Neural cell (in vitro differentiated cells): ENCODE data around the gene CASZ1. TPM values are rescaled to one million over a fixed set of nuclear protein-coding genes. Genes with fewer than 3 reads are reported as not detected.

Source experiments
- H2AFZ ChIP-seq: fragments of 200-600, 300-800 bp; sonication (generic), shearing (Covaris generic); 2 replicates; pipeline ENCODE4 v1.6.0; 2014; ENCODE audit warnings: low read depth, mild to moderate bottlenecking, antibody characterized with exemption, low read length, moderate library complexity
- H3F3A ChIP-seq: fragments of 200-600 bp; shearing (Covaris generic); 2 replicates; pipeline ENCODE4 v1.6.1; 2016; ENCODE audit warnings: mild to moderate bottlenecking, moderate library complexity, mixed read lengths, antibody characterized with exemption, low read length; ENCODE audit not compliant: insufficient read depth, poor library complexity, severe bottlenecking
- H3K27ac ChIP-seq: fragments of 200-600, 300-800 bp; sonication (generic), shearing (Covaris generic); 2 replicates; pipeline ENCODE4 v1.5.1; 2014; ENCODE audit warnings: mild to moderate bottlenecking, low read length, moderate library complexity
- H3K27me3 ChIP-seq: fragments of 300-800, 200-600 bp; sonication (generic), shearing (Covaris generic); 2 replicates; pipeline ENCODE4 v1.6.0; 2014; ENCODE audit warnings: mild to moderate bottlenecking, low read depth, low read length, moderate library complexity; ENCODE audit not compliant: insufficient read depth
- H3K36me3 ChIP-seq: fragments of 300-800, 200-600 bp; sonication (generic), shearing (Covaris generic); 2 replicates; pipeline ENCODE4 v1.5.1; 2014; ENCODE audit warnings: mild to moderate bottlenecking, antibody characterized with exemption, low read length, moderate library complexity; ENCODE audit not compliant: insufficient read depth
- H3K4me2 ChIP-seq: fragments of 300-800, 200-600 bp; sonication (generic), shearing (Covaris generic); 2 replicates; pipeline ENCODE4 v1.6.0; 2014; ENCODE audit warnings: mild to moderate bottlenecking, low read length
- H3K4me3 ChIP-seq: fragments of 300-800, 200-600 bp; sonication (generic), shearing (Covaris generic); 2 replicates; pipeline ENCODE4 v1.5.1; 2014; ENCODE audit warnings: mild to moderate bottlenecking, low read length, moderate library complexity
- H3K79me2 ChIP-seq: fragments of 200-600 bp; shearing (Covaris generic); replicated peaks from 2 replicates; pipeline ENCODE4 v1.6.0; 2014; ENCODE audit warnings: mild to moderate bottlenecking, low read length, moderate library complexity; ENCODE audit not compliant: insufficient read depth
- H3K9ac ChIP-seq: fragments of 300-800, 200-600 bp; sonication (generic), shearing (Covaris generic); 2 replicates; pipeline ENCODE4 v1.6.1; 2016; ENCODE audit warnings: mild to moderate bottlenecking, low read length, mixed read lengths
- H3K9me2 ChIP-seq: fragments of 200-600 bp; shearing (Covaris generic); 2 replicates; pipeline ENCODE4 v1.6.1; 2016; ENCODE audit warnings: mild to moderate bottlenecking, low read length, mixed read lengths; ENCODE audit not compliant: insufficient read depth
- H3K9me3 ChIP-seq: fragments of 200-600, 300-800 bp; sonication (generic), shearing (Covaris generic); 2 replicates; pipeline ENCODE4 v1.6.1; 2016; ENCODE audit warnings: mild to moderate bottlenecking, mixed run types, low read length, moderate library complexity, mixed read lengths
- H4K20me1 ChIP-seq: fragments of 200-600 bp; shearing (Covaris generic); 2 replicates; pipeline ENCODE4 v1.6.1; 2016; ENCODE audit warnings: mild to moderate bottlenecking, mixed run types; ENCODE audit not compliant: insufficient read depth
- EZH2 ChIP-seq: fragments of 200-600, 300-800 bp; shearing (Covaris generic), sonication (generic); IDR thresholded peaks from 2 replicates; pipeline ENCODE4 v1.6.1; 2014; ENCODE audit warnings: antibody characterized with exemption, low read length, borderline replicate concordance, mild to moderate bottlenecking; ENCODE audit not compliant: insufficient read depth, poor library complexity, severe bottlenecking
- MXI1 ChIP-seq: fragments of 450-650 bp; conservative IDR thresholded peaks from 2 replicates; pipeline ENCODE4 v1.6.1; 2014; ENCODE audit warnings: antibody characterized with exemption, mild to moderate bottlenecking; ENCODE audit not compliant: poor library complexity, severe bottlenecking
- POLR2AphosphoS5 ChIP-seq: IDR thresholded peaks from 2 replicates; pipeline ENCODE4 v1.6.1; 2012
- RAD21 ChIP-seq: fragments of 450-650 bp; conservative IDR thresholded peaks from 2 replicates; pipeline ENCODE4 v1.6.1; 2014; ENCODE audit warnings: antibody characterized with exemption, mild to moderate bottlenecking, moderate library complexity
- SMC3 ChIP-seq: fragments of 450-650 bp; conservative IDR thresholded peaks from 2 replicates; pipeline ENCODE4 v1.6.1; 2014; ENCODE audit warnings: antibody characterized with exemption, mild to moderate bottlenecking, moderate library complexity; ENCODE audit not compliant: poor library complexity
- TAF1 ChIP-seq: IDR thresholded peaks from 2 replicates; pipeline ENCODE4 v1.6.1; 2012; ENCODE audit warnings: low read depth
- polyA plus RNA-seq: library from polyadenylated mRNA; depleted of rRNA; stranded (reverse); fragments of >200 nt; gene quantifications from 2 replicates; pipeline ENCODE4 v1.2.3, GENCODE V29; 2014
- TF ChIP-seq, protein P1 (sequence below): fragments of 450-650 bp; IDR thresholded peaks from 2 replicates; pipeline ENCODE4 v1.5.1; 2014; ENCODE audit warnings: antibody characterized with exemption, mild to moderate bottlenecking, moderate library complexity; ENCODE audit not compliant: poor library complexity, severe bottlenecking
- TF ChIP-seq, protein P2 (sequence below): IDR thresholded peaks from 2 replicates; pipeline ENCODE4 v1.6.1; 2012; ENCODE audit warnings: borderline replicate concordance

CASZ1 gene
- polyA plus RNA-seq, 1 donor from 2014 or later, result 0.27 TPM

DNA sequence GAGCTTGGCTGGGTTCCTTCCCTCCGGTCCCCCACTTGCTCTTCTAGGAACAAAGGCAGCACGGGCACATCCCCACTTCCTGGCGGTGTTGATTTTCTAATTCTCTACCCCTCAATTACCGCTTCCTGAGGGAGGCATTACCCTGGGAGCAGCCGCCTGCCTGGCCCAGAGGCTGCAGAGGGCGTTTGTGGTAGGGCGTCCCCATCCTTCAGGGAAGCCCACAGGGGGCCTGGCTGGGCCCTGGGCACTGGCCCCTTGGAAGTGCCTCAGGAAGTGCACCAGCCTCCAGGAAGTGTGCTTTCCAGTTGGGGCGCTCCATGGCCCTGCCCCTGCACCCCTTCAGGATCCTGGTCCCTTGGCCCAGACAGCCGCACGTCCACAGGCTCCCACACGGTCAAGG, 42.1 kb upstream of the CASZ1 start:
- Histone ChIP-seq H3K27me3 (peaks cover 4% of the 10 kb centered on the region), H3F3A (no peaks in the 10 kb centered on the region), H2AFZ (no peak overlapping the region), H3K9ac (no peak overlapping the region), H3K4me2 (no peak overlapping the region), H3K9me3 (no peaks in the 10 kb centered on the region), H3K79me2 (no peaks in the 10 kb centered on the region), H3K9me2 (no peaks in the 10 kb centered on the region), H4K20me1 (no peaks in the 10 kb centered on the region), H3K27ac (no peak overlapping the region), H3K36me3 (no peaks in the 10 kb centered on the region), H3K4me3 (no peak overlapping the region)
- TF ChIP-seq POLR2AphosphoS5, result no peak
- TF ChIP-seq, protein P1, sequence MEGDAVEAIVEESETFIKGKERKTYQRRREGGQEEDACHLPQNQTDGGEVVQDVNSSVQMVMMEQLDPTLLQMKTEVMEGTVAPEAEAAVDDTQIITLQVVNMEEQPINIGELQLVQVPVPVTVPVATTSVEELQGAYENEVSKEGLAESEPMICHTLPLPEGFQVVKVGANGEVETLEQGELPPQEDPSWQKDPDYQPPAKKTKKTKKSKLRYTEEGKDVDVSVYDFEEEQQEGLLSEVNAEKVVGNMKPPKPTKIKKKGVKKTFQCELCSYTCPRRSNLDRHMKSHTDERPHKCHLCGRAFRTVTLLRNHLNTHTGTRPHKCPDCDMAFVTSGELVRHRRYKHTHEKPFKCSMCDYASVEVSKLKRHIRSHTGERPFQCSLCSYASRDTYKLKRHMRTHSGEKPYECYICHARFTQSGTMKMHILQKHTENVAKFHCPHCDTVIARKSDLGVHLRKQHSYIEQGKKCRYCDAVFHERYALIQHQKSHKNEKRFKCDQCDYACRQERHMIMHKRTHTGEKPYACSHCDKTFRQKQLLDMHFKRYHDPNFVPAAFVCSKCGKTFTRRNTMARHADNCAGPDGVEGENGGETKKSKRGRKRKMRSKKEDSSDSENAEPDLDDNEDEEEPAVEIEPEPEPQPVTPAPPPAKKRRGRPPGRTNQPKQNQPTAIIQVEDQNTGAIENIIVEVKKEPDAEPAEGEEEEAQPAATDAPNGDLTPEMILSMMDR, result no peak
- TF ChIP-seq RAD21, result no peak
- TF ChIP-seq EZH2, result no peak

DNA sequence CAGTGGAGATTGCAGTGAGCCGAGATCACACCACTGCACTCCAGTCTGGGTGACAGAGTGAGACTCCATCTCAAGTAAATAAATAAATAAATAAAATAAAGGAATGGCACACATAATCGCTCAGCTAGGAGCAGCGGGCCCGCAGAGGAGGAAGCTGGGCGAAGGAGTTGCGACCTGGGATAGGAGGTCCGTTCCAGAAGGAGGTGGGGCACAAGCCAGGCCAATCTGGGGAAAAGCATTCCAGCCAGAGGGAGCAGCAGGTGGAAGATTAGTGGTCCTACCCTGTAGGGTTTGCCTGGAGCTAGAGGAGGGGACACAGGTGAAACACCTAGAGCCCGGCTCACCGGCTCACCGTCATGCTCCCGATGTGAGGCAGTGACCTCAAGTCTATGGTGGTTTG, 40.3 kb upstream of the CASZ1 start:
- no peaks in the 10 kb centered on the region for H4K20me1 ChIP-seq
- TF ChIP-seq MXI1 (no peak), SMC3 (no peak), POLR2AphosphoS5 (no peak), TAF1 (no peak), EZH2 (no peak)
- TF ChIP-seq, protein P1, result no peak
- TF ChIP-seq, protein P2, sequence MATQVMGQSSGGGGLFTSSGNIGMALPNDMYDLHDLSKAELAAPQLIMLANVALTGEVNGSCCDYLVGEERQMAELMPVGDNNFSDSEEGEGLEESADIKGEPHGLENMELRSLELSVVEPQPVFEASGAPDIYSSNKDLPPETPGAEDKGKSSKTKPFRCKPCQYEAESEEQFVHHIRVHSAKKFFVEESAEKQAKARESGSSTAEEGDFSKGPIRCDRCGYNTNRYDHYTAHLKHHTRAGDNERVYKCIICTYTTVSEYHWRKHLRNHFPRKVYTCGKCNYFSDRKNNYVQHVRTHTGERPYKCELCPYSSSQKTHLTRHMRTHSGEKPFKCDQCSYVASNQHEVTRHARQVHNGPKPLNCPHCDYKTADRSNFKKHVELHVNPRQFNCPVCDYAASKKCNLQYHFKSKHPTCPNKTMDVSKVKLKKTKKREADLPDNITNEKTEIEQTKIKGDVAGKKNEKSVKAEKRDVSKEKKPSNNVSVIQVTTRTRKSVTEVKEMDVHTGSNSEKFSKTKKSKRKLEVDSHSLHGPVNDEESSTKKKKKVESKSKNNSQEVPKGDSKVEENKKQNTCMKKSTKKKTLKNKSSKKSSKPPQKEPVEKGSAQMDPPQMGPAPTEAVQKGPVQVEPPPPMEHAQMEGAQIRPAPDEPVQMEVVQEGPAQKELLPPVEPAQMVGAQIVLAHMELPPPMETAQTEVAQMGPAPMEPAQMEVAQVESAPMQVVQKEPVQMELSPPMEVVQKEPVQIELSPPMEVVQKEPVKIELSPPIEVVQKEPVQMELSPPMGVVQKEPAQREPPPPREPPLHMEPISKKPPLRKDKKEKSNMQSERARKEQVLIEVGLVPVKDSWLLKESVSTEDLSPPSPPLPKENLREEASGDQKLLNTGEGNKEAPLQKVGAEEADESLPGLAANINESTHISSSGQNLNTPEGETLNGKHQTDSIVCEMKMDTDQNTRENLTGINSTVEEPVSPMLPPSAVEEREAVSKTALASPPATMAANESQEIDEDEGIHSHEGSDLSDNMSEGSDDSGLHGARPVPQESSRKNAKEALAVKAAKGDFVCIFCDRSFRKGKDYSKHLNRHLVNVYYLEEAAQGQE, result no peak

More for the DNA sequence above, 40.3 kb upstream of the CASZ1 start:
- H3K9me2 ChIP-seq, result no peaks in the 10 kb centered on the region
- no peak overlapping the region for H3K27ac ChIP-seq
- H3F3A ChIP-seq, result no peaks in the 10 kb centered on the region
- H3K9ac ChIP-seq, result no peak overlapping the region
- H3K27me3 ChIP-seq, result peaks cover 4% of the 10 kb centered on the region
- H3K4me3 ChIP-seq, result no peak overlapping the region
- H3K36me3 ChIP-seq, result no peaks in the 10 kb centered on the region
- H3K9me3 ChIP-seq, result no peaks in the 10 kb centered on the region
- no peaks in the 10 kb centered on the region for H3K79me2 ChIP-seq
- H2AFZ ChIP-seq, result no peak overlapping the region
- H3K4me2 ChIP-seq, result no peak overlapping the region
